Activated CD8-positive, alpha-beta memory T cell treated with anti-CD3 and anti-CD28 coated beads for 24 hours (primary cell): Measurements from ENCODE around the gene PIGL.
"Not testable (repeated sequence)": the region's sequence is repeated elsewhere in the genome, so short reads cannot be mapped to it uniquely, and the experiment has no call there.

Source experiments
- DNase-seq: peaks from one replicate; pipeline ENCODE4 v3.0.0-alpha.2; 2020

The PIGL gene

DNA sequence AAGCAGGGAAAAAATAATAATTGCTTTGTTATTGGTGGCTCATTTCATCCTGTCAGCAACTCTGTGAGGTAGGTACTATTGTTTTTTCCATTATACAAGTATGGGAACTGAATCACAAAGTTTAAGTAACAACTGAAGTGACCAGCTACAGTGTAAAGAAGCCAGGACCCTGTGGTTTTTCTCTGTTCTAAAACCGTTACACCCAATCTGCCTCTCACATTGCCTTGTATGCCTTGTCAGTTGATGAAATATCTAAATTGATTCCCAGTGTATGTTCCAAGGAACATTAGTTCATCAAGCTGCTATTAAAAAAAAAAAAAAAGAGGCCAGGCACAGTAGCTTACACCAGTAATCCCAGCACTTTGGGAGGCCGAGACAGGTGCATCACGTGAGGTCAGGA, 5.4 kb downstream of the PIGL start:
- no peak for DNase-seq

DNA sequence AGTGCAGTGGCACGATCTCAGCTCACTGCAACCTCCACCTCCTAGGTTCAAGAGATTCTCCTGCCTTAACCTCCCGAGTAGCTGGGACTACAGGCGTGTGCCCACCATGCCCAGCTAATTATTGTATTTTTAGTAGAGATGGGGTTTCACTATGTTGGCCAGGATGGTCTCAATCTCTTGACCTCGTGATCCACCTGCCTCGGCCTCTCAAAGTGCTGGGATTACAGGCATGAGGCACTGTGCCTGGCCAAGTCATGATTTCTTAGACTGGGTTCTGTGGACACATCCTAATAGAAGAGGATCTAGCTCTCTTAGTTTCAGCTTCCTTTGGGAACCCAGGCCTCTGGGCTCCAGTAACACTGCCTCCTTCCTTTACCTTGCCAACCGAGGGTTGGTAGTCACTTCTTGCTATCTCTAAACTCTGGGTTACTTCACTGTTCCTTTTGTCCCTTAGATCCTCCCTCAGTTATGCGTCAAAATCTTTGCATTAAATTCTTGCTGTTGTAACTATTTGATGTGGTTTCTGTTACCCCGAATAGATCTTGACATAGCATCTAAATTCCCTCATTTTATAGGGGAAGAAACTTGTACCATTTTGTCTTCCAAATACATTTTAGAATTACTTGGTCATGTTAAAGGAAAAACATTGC, 13.0 kb downstream of the PIGL start:
- not testable (repeated sequence) for DNase-seq

DNA sequence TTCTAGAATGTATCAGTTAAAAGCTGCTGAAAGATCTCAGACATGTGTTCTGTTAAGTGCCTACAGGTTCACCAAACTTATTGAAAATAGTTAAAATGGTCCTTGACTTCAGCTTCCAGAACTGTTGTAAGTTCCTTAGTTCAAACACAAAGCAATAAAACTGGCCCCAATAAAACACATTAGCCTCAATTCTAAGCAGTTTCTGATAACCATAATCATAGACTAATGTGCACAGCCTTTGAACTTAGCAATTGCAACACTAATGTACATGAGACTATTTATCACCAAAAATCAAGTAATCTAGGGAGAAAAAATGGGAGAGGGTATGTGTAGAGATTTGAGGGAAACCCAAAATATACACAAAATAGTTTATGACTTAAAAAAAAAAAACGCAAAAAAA, 15.4 kb downstream of the PIGL start:
- no peak for DNase-seq

DNA sequence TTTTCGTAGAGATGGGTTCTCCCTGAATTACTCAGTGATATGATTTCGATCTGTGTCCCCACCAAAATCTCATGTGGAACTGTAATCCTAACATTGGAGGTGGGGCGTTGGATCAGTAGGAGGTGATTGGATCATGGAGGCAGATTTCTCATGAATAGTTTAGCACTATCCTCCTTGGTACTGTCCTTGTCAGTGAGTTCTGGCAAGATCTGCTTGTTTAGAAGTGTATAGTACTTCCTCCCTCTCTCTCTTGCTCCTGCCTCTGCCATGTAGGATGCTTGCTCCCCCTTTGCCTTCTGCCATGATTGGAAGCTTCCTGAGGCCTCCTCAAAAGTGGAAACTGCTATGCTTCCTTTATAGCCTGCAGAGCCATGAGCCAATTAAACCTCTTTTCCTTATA, 22.9 kb downstream of the PIGL start:
- DNase-seq: no peak

DNA sequence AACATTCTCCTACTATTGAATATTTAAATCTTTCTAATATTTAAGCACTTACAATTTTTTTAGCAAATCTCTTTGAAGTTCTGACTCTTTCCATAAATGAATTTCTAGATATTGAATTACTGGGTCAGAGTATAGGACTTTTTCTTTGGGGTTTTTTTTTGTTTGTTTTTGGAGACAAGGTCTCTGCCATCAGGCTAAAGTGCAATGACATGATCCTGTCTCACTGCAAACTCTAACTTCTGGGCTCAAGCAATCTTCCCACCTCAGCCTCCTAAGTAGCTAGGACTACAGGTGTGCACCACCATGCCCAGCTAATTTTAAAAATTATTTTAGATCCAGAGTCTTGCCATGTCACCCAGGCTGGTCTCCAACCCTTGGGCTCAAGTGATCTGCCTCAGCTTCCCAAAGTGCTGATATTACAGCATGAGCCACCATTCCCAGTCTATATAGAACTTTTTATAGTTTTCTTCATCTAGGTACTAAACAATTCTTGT, 24.9 kb downstream of the PIGL start:
- no peak for DNase-seq

DNA sequence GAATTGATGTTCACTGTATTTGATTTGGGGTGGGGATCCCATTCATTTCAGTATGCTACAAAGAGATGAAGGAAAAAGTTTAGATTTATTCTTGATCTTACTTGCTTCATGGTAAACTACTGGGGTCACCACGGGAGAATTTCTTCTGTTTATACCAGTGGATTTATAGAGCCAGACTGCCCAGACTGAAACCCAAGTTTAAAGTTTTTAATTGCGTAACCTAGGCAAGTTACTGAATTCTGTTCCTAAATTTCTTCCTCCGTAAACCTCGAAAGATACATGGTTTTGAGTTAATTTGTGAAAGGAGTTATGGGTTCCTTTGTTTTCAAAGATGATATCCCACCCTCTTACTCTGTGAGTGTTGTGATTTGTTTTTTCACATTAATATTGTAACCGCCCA, 26.4 kb downstream of the PIGL start:
- no peak for DNase-seq

DNA sequence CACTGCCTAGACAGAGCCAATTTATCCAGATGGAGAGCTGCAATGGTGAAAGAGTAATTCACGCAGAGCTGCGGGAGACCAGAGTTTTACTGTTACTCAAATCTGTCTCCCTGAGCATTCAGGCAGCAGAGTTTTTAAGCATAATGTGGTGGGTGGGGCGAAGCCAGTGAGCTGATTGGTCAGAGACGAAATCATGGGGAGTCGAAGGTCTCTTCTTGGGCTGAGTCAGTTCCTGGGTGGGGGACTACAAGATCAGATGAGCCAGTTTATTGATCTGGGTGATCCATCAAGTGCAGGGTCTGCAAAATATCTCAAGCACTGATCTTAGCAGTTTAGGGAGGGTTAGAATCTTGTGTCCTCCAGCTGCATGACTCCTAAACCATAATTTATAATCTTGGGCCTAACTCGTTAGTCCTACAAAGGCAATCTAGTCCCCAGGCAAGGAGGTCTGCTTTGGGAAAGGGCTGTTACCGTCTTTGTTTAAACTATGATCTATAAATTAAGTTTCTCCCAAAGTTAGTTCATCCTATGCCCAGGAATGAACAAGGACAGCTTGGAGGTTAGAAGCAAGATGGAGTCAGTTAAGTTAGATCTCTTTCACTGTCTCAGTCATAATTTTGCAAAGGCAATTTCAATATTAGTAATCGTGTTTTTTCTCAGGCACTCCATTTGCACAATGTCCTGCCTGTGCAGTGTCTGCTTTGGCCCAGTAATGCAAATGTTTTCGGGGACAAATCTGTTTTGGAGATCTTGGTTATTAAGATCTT, 27.0 kb downstream of the PIGL start:
- no peak for DNase-seq

DNA sequence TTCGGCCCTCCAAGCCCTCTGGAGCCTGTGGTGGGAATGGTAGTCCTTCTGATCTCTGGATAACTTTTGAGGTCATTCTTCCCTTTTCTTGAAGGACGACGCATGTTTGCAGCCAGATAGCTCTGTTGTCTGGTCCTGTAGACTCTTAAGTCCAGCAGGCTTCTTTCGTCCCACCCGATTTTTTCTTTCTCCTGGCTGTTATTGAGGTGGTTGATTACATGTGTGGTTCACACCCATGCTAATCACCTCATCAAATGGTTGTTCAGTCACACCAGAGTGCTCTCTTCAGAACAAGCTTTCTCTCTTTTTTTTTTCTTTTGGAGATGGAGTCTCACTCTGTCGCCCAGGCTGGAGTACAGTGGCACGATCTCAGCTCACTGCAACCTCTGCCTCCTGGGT, 30.6 kb downstream of the PIGL start:
- DNase-seq: no peak

DNA sequence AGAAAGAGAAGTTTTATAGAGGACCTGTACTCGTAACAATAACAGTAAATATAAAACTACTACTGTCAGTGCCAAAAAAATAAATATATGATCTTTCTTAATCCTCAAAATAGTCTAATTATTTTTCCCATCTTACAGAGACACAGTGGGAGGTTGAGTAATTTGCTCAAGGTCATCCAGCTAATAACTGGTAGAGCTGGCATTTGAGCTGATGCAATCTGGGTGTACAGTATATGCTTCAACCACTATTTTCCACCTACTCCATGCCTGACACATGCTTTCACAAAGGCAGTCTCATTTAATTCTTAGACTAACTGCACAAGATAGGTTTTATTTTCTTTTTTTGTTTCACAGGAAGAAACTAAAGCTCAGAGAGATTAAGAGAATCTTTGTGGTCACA, 33.6 kb downstream of the PIGL start:
- no peak for DNase-seq

DNA sequence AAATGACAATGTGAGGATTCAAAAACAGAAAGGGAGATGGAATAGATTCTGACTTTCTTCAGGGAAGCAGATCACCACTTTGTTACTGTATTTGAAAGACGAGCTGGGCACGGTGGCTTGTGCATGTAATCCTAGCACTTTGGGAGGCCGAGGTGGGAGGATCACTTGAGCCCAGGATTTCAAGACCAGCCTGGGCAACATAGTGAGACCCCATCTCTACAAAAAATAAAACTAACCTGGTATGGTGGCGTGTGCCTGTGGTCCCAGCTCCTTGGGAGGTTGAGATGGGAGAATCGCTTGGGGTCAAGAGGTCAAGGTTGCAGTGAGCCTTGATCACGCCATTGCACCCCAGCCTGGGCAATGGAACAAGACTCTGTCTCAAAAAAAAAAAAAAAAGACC, 34.0 kb downstream of the PIGL start:
- no peak for DNase-seq

DNA sequence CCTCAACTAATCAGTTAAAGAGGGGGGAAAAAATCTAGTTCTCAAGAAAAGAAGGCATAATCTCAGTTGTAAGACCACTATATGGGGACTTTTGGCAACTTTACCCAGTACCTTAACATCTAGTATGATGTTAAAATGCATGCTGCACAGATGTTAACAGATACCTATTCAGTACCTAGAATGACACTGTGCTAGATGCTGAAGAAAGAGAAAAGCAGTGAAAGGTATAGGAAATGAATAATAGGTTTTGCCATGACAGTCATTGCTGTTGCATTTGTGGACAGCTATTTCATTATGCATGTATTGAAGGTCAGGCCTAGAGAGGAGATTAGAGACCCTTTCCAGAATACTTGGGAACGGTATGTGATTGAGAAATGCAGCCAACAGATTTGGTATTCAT, 34.5 kb downstream of the PIGL start:
- DNase-seq: no peak

DNA sequence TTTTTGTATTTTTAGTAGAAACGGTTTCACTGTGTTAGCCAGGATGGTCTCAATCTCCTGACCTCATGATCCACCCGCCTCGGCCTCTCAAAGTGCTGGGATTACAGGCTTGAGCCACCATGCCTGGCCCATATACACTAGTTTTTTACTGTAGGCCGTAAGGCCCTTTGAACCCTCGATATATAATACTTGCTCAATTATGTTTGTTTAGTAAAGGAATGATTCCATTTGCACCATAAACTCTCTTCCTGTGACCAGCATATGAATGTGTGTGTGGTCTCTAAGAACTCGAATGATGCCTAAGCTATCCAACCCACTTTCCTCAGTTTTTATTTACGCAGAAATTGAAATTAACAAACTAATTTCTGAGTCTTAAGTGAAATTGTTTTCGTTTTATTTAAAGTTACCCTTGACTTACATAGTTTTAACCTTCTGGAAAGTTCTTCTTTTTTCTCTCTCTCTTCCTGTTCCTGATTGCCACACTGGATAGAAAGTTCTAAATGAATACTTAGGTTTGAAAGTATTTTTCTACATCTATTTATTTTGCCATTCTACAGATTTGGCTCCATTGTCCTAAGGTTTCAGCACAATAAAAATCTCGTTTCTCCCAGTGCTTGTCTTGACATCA, 37.9 kb downstream of the PIGL start:
- DNase-seq: no peak

DNA sequence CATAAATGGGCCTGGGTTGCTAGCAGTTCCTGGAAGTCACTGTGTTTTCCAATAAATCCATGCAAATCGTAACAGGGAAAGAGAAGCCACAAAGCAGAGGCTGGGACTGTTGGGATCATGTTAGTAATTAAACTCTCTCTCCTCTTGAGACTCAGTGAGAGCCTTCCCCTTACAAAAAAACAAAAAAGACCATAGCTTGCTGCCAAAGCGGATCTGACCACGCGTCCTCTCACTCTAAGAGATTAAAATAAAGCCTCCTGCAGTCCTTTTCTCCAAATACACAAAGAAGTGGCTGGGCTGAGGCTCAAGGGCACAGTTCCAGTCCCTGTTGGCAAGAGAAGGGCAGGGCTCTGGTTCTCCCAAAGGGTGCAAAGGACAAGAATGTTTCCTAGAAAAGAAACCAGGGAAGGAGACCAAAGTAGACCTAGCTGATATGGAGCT, 38.5 kb downstream of the PIGL start:
- no peak for DNase-seq

DNA sequence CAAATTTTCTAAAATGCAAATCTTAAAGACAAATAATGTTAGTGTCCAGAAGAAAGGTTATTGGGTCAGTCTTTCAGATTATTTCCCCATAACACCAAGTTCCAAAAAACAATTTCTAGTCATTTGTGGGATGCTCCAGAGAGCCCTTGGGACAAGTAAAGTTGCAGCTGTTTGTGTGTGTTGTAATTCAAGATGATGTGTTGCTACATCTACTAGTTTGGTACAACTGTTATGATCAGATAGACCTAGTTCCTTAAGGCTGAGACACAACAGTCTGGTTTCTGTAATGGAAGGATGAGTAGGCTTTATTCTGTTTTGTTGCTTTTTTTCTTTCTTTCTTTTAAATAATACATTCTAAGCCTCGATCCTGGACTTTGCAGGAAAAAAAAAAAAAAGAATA, 41.9 kb downstream of the PIGL start:
- DNase-seq: no peak

DNA sequence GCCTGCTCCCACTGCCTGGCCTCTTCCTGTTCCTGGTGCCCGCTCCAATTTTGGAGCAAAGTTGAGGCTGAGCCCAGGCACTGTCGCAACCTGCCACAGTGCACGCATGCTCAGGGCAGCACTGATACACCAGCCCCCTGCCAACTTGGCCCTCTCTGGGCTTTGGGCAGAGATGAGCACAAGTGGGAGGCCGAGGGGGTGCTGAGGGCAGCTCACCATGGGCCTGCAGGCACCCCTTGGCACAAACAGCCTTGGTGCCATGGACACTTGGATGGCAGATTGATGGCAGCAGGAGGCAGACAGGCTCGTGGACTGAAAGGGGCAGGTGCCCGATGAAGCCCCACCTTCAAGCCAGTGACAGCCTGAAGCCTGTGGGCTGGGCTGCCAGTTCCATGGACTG, 42.9 kb downstream of the PIGL start:
- no peak for DNase-seq

DNA sequence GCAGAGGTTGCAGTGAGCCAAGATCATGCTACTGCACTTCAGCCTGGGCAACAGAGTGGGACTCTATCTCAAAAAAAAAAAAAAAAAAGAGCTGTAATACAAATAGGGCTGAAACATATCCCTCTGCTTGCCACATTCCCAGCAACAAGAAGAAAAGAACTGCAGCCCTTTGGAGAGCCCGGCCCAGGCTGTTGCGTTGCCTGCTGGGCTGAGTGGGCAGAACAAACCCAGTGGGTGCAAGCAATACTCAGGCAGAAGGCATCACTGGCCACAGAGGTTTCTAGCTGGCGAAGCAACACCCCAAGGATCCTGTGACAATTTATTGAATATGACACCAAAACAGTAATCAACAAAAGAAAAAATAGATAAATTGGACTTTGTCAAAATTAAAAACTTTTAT, 44.0 kb downstream of the PIGL start:
- DNase-seq: no peak

DNA sequence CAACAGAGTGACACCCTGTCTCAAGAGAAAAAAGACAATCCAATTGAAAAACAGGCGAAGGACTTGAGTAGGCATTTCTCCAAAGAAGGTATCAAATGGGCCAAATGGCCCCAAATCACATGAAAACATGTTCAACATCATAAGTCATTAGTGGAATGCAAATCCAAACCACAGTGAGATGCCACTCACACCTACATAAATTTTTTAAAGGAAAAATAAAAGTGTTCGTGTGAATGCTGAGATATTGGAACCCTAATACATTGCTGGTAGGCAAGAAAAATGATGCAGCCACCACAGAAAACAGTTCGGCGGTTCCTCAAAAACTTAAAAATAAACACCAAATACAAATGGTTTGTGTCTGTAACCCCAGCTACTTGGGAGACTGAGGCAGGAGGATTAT, 45.2 kb downstream of the PIGL start:
- DNase-seq: no peak

DNA sequence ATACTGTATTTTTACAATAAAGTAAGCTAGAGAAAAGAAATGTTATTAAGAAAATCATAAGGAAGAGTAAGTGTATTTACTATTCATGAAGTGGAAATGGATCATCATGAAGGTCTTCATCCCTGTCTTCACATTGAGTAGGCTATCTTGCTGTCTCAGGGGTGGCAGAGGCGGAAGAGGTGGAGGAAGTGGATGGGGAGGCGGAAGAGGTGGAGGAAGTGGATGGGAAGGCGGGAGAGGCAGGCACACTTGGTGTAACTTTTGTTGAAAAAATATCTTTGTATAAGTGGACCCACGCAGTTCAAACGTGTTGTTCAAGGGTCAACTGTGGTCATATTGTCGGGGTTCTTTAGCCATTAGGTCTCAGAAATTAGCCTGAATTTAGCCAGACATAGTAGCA, 50.2 kb downstream of the PIGL start:
- no peak for DNase-seq

DNA sequence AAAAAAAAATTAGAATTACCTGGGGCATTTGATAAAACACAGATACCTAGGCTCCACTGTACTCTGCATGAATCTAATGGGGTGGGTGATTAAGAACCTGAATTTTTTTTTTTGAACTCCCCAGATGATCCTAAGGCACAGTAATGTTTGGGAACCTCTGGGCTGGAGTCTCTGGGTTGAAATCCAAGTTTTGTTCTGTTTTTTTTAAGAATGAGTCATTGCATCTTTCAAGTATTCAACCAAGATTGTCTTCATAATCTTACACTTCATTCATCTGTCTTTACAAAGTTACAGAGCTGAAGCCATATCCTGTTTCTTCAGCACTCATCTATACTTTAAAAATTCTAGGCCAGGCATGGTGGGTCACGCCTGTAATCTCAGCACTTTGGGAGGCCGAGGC, 52.6 kb downstream of the PIGL start:
- no peak for DNase-seq

DNA sequence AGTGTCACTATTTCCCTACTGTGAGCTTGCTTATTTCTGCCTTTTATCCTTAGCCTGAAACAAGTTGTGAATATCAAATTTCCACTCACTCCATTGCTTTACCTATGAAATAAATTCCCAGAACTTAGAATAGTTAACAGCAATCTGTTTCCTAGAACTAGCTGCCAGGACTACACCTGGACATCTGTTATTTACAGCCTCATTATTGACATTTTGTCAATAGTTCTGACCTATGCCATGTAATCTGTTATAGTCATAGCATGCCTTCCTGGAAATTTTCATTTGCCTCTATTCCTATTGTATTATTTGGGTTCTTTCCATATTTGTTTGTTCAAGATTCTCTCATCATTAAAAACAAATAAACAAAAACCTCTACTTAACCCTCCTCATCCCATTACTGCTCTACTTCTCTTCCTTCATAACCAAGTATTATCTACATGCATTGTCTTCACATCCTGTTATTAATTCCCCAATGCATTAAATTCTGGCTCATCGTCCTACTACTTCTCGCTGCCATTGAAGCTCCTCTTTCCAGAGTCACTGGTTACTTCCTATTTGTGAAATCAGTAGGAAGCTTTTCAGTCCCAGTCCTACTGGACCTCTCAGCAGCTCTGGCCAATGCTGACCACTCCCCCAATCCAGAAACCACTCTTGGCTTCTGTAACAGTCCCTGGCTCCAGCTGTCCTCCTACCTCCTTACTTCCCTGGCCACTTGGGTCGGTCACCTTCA, 55.3 kb downstream of the PIGL start:
- DNase-seq: no peak

DNA sequence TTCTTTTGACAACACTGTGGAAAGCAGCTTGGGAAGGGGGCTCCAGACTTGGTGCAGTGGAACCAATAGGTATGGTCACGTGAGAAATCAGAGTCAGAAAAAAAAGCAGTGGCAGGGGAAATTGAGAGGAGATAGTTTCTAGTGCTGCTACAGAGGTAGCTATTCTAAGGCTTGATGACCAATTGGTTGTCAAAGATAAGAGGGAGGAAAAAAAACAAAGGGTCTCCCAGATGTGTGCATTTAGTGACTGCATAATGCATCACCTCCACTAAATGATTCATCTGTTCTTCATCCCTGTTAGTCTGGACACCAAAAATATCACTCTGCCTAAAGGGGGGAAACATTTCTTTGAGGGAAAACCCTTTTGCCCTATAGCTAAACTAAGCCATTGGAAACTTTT, 56.5 kb downstream of the PIGL start:
- DNase-seq: no peak

DNA sequence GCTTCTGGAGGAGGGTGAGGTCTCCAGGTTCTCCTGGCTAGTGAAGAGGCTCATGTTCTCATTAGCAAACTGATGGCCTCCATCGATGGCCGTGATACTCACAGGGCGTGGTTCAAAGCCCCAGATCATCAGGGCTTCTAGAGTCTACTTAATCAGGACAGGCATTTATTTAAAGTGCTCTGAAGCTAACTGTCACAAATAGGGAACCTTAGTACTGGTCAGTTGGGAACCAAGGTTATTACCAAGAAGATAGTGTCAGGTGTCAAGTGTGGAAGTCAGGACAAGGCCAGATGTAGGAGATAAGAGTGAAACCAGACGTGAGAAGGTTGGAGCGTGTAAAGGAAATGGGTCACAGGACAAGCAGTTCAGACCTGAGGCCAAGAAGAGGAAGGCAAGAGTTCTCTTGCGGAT, 56.9 kb downstream of the PIGL start:
- DNase-seq: no peak

DNA sequence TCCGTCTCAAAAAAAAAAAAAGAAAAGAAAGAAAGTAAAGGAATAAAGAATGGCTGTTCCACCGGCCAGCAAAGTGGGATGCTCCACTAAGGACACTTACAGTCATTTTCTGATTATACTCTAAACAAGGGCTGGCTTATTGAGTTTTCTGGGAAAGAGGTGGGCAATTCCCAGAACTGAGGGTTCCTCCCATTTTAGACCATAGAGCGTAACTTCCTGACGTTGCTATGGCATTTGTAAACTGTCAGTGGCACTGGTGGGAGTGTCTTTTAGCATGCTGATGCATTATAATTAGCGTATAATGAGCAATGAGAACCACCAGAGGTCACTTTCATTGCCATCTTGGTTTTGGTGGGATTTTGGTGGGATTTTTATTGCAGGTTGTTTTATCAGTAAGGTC, 58.0 kb downstream of the PIGL start:
- DNase-seq: no peak

DNA sequence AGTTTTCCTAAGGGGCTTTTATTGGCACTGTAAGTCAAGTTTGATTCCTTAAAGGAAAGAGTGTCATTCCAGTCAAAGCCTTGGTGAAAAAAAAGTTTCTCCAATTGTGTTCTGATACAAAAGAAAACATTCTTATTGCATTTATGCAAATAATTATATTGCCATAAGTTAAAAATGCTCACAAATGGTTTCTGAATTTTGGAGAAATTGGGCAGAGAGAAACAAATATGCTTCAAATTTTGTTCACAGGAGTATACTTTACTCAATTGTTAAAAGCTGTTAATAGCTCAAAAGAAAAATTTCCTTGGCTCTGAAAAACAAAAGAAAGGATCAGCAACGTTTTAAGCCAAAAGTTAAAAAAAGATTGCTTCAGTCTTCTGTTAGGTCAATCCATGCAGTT, 60.2 kb downstream of the PIGL start:
- DNase-seq: no peak
